Measurements from ENCODE around the gene TIGD3.

The TIGD3 gene

DNA sequence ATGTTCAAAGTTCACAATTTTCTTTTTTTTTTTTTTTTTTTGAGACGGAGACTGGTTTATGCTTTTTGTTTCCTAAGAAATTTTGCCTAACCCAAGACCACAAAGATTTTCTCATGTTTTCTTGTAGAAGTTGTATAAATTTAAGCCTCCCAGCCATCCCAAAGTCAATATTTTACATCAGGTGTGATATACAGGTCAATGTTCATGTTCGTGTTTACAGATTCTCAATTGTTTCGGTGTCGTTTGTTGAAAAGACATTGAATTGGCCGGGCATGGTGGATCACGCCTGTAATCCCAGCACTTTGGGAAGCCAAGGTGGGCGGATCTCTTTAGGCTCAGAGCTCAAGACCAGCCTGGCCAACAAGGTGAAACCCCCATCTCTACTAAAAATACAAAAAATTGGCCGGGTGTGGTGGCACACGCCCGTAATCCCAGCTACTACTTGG is 47.3 kb downstream of the TIGD3 start:
- DNase-seq (ENCODE audit: insufficient read length, low spot score) (no peak), FAIRE-seq (no peak)
- no peak for TF ChIP-seq CTCF (IDR thresholded peaks at IDR 0.05; ENCODE audit: insufficient read depth, missing control alignments)

GRCh38 chr11:65402790-65403189 is 48.2 kb downstream of the TIGD3 start:
- no peak for TF ChIP-seq CTCF (IDR thresholded peaks at IDR 0.05; ENCODE audit: insufficient read depth, missing control alignments)
- DNase-seq (ENCODE audit: insufficient read length, low spot score) (no peak), FAIRE-seq (no peak)

DNA sequence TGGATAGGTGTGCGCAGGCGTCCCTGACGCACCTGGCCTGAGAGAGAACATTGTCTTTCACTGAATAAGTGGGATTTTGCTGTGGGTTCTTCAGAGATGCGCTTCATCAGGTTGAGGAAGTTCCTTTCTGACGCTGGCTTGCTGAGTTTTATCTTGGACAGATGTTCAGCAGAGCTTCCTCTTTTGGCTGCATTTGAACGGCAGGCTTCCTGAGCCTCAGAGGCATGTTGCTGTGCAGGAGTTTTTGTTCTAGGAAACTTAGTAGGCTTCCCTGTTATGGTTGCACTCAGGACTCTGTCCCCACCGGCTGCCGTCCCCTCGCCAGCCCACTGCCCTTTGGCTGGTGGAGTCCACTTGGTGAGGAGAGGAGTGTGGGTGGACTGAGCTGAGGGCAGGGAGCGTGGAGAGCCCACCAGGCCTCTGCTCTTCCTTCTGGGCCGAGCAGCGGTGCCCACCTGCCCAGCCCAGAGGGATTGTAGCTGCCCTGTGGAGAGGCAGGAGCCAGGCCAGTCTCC is 49.1 kb downstream of the TIGD3 start:
- DNase-seq (ENCODE audit: insufficient read length, low spot score) (no peak), FAIRE-seq (no peak)
- TF ChIP-seq CTCF (IDR thresholded peaks at IDR 0.05; ENCODE audit: insufficient read depth, missing control alignments) = no peak

DNA sequence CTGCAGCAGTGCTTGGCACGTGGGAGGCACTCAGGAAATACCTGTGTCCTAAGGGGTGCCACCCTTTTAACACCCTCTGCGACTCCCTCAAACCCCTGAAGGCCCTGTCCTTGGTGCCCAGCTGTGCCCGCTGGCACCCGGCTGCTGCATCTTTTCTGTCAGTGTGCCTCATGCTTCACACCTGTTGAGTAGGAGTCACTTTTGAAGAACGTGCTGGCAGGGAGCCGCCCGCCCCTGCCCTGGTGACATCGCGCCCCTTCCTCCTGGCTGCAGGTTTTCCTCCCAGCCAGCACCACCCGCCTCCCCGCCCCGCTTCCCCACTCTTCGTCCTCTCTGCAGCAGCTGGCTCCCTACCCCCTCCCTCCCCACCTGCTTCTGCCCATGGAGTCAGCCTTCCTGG is 49.7 kb downstream of the TIGD3 start:
- FAIRE-seq (no peak), DNase-seq (ENCODE audit: insufficient read length, low spot score) (no peak)
- no peak for TF ChIP-seq CTCF (IDR thresholded peaks at IDR 0.05; ENCODE audit: insufficient read depth, missing control alignments)

DNA sequence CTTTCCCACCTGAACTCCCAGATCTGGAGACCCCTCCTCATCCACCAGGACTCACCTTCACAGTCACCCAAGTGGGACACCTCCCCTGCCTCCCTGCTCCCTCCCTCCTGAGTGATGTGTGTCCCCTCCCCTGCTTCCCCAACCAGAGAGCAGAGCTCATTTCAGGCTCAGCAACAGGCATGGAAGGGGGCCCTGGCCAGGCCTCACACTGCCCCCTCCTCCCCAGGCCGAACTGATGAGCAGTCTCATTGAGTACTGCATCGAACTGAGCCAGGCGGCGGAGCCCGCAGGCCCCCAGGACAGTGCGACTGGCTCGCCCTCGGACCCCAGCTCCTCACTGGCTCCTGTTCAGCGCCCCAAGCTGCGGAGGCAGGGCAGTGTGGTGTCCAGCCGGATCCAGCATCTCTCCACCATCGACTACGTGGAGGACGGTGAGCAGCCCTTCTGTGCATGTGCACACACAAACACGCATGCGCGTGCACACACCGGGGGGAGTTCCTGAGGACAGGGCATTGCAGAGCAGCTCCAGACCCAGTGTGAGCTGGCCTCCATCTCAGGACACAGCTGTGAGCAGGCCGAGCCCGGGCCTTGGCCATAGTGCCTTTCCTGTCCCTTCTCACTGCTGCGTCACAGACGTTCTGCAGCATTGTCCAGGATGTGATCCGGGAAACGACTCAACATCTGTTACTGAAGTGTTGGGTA is 50.2 kb downstream of the TIGD3 start:
- TF ChIP-seq CTCF (IDR thresholded peaks at IDR 0.05; ENCODE audit: insufficient read depth, missing control alignments) = no peak
- no peak for FAIRE-seq

More for the DNA sequence above, 50.2 kb downstream of the TIGD3 start:
- no peak for DNase-seq (ENCODE audit: insufficient read length, low spot score)

Measured in D721Med (cell line).